HG03135 (cell line): ENCODE data around the gene FAM171A2.
A peak's percentile ranks its signal among the peaks of the same experiment; 100 is the strongest.
"Not testable (repeated sequence)": the region's sequence is repeated elsewhere in the genome, so short reads cannot be mapped to it uniquely, and the experiment has no call there.

Experiments
- ATAC-seq: cut with Tn5 transposase; IDR thresholded peaks from one replicate; pipeline ENCODE4 v1.9.1; 2021; ENCODE audit warnings: mild to moderate bottlenecking, moderate library complexity; ENCODE audit not compliant: unreplicated experiment

Gene FAM171A2

DNA sequence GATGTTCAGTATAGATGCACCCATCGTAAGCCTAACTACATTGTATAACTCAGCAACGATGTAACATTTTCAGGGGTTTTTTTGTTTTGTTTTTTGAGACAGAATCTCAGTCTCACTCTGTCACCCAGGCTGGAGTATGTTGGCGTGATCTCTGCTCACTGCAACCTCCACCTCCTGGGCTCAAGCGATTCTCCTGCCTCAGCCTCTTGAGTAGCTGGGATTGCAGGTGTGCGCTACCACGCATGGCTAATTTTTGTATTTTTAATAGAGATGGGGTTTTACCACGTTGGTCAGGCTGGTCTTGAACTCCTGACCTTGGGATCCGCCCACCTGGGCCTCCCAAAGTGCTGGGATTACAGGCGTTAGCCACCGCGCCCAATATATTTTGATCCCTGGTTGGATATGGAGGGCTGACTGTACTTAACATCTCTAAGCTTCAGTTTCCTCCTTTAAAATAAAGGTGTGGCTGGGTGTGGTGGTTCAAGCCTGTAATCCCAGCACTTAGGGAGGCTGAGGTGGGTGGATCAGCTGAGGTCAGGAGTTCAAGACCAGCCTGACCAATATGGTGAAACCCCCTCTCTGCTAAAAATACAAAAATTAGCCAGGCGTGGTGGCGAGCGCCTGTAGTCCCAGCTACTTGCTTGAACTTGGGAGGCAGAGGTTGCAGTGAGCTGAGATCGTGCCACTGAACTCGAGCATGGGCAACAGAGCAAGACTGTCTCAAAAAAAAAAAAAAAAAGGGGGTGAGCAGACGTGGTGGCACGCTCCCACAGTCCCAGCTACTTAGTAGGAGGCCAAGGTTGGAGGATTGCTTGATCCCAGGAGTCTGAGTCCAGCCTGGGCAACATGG, 16.2 kb downstream of the FAM171A2 start:
- ATAC-seq = not testable (repeated sequence)

DNA sequence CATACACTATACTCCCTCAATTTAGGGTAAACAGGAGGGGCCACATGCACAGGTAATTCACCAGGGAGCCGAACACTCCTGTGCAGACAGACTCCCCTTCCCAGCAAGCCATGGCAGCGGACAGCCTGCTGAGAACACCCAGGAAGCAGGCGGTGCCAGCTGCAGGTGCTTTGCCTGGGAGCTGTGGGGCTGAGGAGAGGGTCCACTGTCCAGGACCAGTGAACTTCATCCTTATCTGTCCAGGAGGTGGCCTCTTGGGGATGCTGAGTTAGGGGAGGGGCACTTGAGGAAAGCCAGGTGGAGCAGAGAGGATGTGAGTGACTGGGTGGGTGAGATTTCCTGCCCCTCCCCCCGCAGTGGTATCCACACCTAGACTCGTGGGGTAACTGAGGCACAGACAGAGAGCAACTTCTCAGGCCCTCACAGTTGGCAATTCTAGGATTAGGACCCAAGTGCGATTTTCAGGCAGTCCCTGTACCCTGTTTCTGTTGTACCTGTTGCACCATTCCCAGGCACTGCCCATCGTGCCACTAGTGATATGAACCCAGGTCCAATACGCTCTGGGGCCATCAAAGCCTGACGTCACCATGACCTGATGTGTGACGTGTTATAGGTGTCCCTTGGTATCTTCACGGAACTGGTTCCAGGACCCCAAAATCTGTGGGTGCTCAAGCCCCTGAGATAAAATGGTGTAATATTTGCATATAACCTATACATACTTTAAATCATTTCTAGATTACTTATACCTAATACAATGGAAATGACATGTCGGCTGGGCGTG, 17.4 kb downstream of the FAM171A2 start:
- ATAC-seq = no peak

DNA sequence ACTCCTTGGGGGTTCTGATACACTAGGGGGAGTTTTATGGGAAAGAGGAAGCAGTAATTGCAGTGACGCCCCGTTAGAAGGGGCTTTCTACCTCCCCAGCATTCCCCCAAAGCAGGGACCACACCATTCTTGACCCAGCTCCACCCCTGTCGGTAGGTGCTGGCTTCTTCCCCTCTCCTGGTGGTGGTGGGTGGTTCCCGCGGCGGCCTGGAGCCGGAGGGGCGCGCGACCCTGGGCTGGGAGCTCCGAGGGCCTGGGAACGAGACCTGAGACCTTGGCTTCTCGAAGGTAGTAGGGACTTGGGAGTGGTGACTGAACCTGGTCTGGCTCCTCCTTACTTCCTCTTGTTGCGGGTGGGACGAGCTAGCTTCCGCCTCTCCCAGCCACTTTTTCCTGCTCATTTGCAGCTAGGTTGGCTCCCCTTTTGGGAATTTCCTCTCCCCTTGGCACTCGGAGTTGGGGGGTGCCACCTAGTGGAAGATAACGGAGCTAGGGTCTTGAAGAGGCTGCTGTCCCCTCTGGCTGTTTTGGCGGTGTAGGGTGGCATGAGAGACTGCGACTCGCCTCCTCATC, 18.1 kb downstream of the FAM171A2 start:
- ATAC-seq = peak; percentile 13

DNA sequence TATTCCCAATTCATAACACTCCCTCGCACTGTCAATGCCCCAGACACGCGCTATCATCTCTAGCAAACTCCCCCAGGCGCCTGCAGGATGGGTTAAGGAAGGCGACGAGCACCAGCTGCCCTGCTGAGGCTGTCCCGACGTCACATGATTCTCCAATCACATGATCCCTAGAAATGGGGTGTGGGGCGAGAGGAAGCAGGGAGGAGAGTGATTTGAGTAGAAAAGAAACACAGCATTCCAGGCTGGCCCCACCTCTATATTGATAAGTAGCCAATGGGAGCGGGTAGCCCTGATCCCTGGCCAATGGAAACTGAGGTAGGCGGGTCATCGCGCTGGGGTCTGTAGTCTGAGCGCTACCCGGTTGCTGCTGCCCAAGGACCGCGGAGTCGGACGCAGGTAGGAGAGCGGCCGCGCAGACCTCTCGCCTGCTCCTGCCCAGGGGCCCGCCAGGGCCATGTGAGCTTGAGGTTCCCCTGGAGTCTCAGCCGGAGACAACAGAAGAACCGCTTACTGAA, 18.7 kb downstream of the FAM171A2 start, which contains the start of gene GRN:
GRN (plus strand) TSS at position 364 of the 515 bp plus-strand sequence. CDS start 3,863 bp downstream, outside the sequence.
- peak; percentile 47 for ATAC-seq

DNA sequence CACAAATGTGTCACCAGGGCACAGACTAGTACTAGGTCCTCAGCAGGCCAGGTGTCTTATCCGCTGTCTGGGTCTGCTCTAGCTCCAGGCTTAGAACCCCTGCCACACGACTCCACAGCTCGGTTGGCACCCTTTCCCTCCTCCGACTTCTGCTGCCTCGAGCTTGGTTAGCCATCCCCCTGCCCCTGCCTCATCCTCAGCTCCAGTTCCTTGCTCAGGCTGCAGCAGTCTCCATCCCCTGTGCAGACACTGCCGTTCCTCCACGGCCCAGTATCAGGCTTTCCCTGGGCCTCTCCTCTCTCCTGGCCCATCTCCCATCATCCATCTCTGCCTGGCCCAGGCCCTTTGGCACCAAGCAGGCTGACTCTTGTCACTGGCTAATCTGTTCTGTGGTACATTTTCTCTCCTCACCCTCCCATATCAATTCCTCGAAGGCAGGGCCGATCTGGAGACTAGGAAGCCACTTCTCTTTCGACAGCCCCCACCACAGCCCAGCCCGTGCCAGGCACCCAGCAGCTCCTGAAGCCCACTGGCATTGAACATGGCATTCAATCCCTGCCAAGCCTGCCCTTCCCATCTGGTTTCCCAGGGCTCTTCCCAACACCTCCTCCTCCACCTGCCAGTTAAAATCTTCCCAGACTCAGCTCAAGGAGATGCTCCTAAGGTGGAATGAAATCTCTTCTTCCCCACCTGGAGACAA, 20.0 kb downstream of the FAM171A2 start:
- ATAC-seq = no peak

DNA sequence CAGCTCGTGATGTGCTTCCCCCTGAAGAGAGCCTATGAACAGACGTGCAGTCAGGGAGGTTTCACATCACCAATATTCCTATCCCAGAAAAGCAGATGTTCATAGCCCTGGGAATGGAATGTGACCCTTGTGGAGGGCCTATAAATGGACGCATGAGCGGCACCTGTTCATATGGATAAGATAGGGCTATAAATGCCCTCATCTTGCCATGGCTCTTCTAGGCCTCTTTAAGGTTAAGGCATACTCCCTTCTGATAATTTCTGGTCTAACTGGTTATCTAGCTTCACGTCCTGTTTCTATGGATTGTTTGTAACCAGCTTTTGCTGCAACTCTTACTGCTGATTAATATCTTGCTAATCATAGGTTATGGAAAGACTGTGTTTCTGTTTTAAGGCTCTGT, 23.1 kb downstream of the FAM171A2 start:
- ATAC-seq = not testable (repeated sequence)

DNA sequence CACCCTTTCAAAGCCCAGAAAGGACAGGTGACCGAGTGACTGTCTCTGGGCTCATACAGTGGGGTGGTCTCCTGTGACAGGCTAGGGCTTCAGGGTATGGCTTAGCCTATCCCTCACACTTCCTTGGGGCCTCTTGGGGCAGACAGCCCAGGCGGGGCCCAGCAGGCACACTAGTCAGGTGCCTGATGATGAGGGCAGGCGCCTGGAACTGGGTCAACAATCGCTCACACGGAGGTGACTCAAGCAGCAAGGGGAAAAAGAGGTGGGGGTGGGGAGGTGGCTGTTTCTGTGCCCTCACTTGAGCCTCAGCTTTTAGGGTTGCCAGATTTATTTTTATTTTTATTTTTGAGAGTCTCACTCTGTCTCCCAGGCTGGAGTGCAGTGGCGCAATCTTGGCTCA, 25.0 kb downstream of the FAM171A2 start:
- ATAC-seq = no peak

DNA sequence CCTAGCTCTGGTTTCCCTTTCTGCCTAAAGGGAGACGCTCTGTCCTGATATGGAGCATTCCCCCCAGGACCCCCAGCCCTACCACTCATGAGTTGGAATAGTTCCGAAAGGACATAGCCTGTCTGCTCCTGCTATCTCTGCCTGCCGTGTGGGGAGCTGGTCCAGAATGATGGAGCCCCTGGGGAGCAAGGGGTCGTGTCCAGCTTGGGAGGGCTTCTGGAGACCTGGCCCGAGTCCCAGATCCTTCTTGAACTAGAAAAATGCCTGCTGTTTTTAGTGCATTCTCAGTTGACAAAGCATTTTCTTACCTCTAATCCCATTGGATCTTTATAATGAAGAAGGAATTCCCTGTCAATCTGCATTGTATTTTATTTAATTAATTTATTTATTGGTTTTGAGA, 27.7 kb downstream of the FAM171A2 start:
- no peak for ATAC-seq

DNA sequence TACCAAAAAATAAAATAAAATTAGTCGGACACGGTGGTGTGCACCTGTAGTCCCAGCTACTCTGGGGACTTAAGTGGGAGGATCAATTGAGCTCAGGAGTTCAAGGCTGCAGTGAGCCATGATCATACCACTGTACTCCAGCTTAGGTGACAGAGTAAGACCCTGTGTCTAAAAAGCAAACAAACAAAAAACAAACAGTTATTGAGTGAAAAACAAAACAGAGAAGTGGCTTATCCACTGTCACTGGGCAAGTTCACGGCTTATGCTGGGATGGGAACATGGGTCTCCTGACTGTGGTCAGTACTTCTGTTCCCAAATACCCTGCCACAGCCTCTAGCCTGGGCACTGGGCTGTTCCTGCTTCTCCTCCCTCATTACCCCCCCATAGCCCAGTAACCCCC, 28.1 kb downstream of the FAM171A2 start:
- no peak for ATAC-seq

DNA sequence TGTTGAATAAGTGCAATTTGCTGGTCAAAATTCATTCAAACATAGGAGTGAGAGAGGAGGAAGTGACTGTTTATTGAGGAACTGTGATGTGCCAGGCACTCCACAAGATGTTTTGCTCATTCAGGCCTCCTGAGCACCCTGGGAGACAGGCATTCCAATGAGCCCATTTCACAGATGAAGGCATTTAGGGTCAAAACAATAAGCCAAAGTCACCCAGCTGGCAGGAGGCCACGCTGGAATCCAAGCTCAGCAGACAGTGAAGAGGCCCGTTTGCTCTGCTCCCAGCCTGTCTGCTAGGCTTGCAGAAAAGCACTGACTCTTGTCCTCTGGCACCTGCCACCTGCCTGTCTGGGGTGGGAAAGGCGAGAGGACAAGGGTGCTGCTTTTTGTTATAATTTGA, 28.9 kb downstream of the FAM171A2 start:
- ATAC-seq = no peak

DNA sequence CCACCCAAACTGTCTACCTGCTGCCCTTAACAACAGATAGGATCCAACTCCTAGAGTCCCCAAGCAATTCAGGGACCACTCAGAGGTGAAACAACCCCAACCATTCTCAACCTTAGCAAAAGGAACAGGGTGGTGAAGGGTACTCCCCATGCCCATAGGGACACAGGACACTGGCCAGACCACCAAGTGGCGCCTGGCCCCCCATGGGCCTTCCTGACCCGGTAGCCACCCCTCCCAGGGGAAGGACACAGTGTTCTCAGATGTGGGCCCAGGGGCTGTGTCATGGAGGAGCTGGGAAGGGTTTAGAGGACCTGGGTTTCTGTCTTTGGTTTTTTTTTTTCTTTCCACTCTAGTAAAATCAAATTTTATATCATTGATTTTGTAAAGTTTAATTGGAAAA, 29.3 kb downstream of the FAM171A2 start:
- ATAC-seq = no peak

DNA sequence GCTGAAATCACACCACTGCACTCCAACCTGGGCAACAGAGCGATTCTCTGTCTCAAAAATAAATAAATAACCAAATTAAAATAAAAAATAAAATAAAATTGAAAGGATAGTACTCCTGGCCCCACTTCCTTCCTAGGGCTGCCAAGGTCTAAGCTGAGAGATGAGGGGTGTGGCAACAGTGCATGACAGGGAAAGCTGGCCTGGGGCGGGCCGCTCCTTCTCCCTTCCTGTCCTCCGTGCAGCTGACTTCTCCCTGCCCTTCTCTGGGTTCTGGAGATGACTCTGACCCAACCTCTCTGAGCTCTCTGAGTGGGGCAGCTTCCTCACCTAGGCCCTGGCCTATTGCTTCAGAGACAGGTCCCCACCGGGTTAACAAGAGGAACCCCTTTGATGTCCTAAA, 30.3 kb downstream of the FAM171A2 start:
- no peak for ATAC-seq

DNA sequence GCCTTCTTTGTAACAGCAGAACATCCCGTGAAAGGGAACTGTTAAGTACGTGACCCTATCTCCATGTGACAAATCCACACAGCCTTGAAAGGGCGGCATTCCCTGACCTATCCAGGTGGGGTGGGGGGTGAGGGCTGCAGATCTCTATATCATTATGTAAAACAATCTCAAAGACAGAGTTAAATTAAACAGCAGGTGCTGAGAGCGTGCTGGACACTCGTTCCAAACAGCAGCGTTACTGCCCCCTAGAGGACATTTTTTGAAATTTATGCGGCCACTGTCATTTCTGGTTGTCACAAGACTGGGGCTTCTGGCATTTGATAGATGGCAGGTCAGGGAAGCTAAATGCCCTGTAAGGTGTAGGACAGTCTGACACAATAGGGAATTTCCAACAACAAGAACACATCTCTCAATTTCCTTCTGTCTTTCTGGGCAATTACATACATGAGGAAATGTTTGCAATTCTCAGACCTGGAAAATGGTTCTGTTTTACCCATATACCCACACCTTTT, 32.3 kb downstream of the FAM171A2 start:
- ATAC-seq = no peak

DNA sequence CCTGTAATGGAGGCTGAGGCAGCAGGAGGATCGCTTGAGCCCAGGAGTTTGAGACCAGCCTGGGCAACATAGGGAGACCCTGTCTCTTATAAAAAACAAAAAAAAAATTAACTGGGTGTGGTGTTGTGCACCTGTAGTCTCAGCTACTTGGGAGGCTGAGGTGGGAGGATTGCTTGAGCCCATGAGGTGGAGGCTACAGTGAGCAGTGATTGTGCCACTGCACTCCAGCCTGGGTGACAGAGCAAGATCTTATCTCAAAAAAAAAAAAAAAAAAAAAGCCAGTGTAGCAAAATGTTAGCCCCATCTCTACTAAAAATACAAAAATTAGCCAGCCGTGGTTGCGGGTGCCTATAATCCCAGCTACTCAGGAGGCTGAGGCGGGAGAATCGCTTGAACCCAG, 33.4 kb downstream of the FAM171A2 start:
- ATAC-seq = not testable (repeated sequence)

DNA sequence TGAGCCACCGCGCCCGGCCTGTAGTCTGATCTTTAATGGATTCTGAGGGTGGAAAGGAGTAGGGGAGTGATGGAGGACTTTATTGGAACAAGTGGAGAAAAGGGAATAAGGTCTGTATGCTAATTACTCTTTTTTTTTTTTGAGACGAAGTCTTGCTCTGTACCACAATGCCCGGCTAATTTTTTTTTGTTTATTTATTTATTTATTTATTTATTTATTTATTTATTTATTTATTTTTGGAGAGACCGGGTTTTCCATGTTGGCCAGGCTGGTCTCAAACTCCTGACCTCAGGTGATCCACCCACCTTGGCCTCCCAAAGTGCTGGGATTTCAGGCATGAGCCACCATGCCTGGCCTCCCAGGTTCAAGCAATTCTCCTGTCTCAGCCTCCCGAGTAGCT, 34.1 kb downstream of the FAM171A2 start:
- ATAC-seq = not testable (repeated sequence)

DNA sequence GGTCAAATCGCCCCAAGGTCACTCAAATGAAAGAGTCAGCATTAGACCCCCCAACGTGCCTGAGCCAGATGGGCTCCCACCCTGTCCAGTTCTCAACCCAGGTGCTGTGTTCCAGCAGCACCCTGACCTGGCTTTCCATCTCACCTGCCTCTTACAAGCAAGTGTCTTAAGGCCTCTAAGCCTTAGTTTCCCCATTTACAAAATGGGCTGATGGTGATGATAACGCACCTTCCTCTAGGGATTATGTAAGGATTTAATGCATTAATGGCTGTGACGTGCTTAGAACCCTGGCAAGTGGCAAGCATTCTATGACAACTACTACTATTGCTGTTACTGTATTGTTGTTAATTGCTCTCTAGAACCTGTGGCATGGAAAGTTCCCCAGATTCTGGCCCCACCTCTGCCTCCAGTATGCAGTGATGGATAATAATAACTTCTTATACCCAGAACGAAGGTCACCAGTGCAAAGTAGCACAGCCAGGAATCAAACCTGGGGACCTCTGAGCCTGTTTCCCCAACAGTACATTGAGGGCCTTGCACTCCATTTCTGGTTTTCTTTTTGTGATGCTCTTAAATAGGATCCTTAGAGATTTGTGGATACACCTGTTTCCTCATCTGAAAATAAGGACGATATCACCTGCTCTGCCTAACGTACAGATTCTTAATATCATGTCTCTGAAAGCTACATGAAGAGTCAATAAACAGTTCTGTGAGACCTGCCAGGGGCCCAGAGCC, 35.8 kb downstream of the FAM171A2 start:
- ATAC-seq = no peak

DNA sequence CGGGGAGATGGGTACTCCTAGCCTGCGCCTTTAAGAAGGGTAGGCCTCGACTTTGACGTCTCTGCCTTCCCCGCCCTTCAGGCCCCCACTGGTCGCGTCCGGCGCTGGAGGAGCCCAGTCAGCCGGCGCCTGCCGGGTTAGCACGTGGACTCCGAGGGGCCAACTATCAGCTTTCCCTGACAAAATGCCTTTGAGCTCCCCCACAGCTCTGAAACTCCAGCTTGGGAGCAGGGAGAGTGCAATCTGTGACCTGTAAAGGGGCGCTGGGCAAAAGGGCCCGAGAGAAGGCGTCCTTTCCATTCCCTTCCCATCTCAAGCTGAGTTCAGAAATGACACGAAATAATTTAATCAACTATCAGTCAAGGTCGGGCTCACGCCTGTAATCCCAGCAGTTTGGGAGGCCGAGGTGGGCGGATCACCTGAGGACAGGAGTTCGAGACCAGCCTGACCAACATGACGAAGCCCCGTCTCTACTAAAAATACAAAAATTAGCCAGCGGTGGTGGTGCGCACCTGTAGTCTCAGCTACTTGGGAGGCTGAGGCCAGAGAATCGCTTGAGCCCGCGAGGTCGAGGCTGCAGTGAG, 36.7 kb downstream of the FAM171A2 start:
- peak; percentile 43 for ATAC-seq

DNA sequence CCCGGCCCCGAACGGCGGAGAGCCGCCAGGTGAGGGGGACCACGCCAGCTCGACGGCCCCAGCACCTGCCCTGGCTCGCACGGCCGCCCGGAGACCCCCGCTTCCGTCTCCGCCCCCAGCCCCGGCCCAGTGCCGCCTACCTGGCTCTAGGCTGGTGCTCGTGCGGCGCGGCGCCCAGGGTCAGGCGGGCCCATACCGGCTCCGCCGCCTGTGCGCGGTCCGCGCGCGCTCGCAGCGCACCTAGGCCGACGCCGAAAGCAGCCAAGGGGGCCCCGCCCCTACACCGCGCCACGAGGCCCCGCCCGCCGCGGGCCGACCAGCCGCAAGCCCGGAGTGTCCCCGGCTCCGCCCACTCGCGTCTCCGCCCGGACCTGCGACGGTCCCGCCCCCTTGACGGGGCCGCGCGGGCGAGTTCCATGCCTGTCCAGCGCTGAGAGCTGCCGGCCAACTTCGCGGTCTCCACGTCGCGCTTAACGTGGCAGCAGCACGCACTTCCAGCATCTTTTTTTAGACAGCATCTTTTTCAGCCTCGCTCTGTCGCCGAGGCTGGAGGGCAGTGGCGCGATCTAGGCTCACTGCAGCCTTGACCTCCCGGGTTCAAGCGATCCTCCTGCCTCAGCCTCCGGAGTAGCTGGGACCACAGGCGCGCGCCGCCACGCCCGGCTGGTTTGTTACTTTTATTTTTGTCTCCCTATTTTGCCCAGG, 38.9 kb downstream of the FAM171A2 start, which contains the start of gene SLC25A39:
SLC25A39 (minus strand) TSS at position 253 of the 705 bp plus-strand sequence. CDS start 1,261 bp downstream, outside the sequence.
- peak; percentile 69 for ATAC-seq

DNA sequence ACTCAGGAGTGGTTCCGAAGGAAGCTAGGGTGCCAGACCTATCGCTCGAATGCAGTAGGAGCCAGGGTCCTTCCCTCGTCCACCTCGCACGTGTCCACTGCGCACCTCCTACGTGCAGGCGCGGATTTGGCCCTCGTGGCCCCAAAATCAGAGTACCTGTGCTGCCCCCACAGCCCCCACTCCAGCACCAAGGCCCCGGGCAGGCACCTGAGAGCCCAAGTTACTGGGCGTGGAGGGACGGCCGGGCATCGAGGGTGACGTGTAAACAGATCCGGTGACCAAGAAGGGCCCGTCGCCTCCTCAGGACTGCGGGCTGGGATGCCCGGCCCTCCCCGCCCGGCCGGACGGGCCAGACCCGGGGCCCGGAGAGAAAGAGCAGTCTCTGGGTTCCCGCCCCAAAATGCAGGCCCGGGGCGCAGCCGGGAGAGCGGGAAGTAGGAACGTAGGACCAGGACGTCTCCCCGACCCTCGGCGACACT, 39.5 kb downstream of the FAM171A2 start:
- ATAC-seq = no peak
